Vagina (tissue), 2 donors: ENCODE measurements around the gene BUB1.

ENCODE experiments used
- POLR2A ChIP-seq, 2 donors: fragments of 450-650 bp; IDR thresholded peaks; one replicate each; pipeline ENCODE4 v1.6.1; 2017; ENCODE audit warnings: antibody characterized with exemption in 2 of 2, mild to moderate bottlenecking in 2 of 2, moderate library complexity in 2 of 2
- TF ChIP-seq, protein P1 (sequence below), 3 experiments: fragments of 450-650 bp in 2 of 3; fragments of 200-600 bp in 1 of 3; sonication (generic) in 1 of 3; IDR thresholded peaks; one replicate each; pipeline ENCODE4 v1.5.1; 2017 to 2019; ENCODE audit warnings: antibody characterized with exemption in 3 of 3, mild to moderate bottlenecking in 2 of 3, moderate library complexity in 2 of 3

DNA sequence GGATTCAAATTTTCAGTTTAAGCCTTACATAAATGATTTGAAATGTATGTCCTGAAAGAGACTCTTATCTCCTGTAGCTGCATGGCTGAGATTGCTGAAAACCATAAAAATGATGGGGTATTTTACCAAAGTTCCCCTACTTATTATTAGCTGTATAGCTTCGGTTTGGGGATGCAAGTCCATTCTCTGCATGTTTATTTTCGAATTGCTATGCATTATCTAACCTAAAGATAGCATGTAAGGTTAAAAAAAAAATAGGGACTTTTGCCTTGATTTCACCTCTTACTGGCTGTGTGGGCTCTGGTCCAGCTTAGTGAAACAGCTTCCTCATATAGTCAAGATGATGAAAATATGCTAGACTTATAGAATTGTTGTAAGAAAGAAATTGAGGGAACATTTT lies 40.5 kb upstream of the BUB1 start:
- TF ChIP-seq, protein P1, sequence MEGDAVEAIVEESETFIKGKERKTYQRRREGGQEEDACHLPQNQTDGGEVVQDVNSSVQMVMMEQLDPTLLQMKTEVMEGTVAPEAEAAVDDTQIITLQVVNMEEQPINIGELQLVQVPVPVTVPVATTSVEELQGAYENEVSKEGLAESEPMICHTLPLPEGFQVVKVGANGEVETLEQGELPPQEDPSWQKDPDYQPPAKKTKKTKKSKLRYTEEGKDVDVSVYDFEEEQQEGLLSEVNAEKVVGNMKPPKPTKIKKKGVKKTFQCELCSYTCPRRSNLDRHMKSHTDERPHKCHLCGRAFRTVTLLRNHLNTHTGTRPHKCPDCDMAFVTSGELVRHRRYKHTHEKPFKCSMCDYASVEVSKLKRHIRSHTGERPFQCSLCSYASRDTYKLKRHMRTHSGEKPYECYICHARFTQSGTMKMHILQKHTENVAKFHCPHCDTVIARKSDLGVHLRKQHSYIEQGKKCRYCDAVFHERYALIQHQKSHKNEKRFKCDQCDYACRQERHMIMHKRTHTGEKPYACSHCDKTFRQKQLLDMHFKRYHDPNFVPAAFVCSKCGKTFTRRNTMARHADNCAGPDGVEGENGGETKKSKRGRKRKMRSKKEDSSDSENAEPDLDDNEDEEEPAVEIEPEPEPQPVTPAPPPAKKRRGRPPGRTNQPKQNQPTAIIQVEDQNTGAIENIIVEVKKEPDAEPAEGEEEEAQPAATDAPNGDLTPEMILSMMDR (IDR thresholded peaks at IDR 0.05): no peak
- TF ChIP-seq POLR2A (IDR thresholded peaks at IDR 0.05): no peak
